ES-I3 (cell line): Measurements from ENCODE around the gene GTF2A1.

Source experiments
- H3K36me3 ChIP-seq: 2 replicates; pipeline ENCODE4 v1.6.1; 2013; ENCODE audit warnings: mild to moderate bottlenecking, low read length, control low read depth, moderate library complexity; ENCODE audit not compliant: insufficient read depth
- H3K4me1 ChIP-seq: 2 replicates; pipeline ENCODE4 v1.6.1; 2013; ENCODE audit warnings: mild to moderate bottlenecking, control low read depth, low read length; ENCODE audit not compliant: insufficient read depth
- H3K9ac ChIP-seq: 2 replicates; pipeline ENCODE4 v1.6.1; 2013; ENCODE audit warnings: low read depth, mild to moderate bottlenecking, low read length, moderate library complexity
- H3K9me3 ChIP-seq: 2 replicates; pipeline ENCODE4 v1.6.1; 2013; ENCODE audit warnings: mild to moderate bottlenecking, low read length, moderate library complexity; ENCODE audit not compliant: control insufficient read depth, insufficient read depth

Gene GTF2A1

DNA sequence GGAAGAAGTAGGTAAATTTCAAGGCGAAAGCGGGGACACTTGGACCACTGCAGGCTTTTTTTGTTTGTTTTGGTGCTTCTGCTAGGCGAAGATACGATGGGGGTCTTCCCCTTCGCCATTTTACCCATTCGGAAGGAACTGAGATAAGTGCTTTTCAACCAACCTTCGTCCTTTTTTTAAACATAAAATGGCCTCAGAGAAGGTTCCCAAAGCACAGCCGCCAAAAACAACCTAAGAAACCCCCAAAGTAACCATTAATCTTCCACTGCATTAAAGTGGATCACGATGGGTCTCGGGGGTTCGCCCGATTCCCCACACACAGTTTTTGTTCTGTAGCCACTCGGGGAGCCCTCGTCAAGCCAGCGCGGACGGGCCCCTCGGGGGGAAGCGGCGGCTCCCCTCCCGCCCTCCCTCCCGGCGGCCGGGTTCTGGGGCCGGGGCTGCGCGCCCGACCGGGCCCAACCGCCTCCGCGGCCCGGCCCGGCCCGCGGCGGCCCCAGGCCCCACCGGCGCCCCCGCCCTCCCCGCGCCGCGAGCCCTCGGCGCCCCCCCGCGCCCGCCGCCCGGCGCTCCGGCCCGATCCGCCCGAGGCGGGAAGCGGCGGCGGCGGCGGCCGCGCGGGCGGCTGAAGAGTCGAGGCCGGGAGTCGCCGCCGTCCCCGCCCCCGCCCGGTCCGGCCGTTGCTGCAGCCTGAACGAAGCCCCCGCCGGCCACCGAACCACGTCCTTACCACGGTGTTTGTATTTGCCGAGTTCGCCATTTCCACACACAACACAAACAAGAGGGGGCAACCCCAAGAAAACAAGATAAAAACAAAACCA lies 790 bp downstream of the GTF2A1 start:
- peak overlapping the region; percentile 99 for H3K9ac ChIP-seq
- no peaks in the 10 kb centered on the region for H3K36me3 ChIP-seq
- H3K4me1 ChIP-seq = peaks cover 16% of the 10 kb centered on the region
- H3K9me3 ChIP-seq = no peaks in the 10 kb centered on the region

DNA sequence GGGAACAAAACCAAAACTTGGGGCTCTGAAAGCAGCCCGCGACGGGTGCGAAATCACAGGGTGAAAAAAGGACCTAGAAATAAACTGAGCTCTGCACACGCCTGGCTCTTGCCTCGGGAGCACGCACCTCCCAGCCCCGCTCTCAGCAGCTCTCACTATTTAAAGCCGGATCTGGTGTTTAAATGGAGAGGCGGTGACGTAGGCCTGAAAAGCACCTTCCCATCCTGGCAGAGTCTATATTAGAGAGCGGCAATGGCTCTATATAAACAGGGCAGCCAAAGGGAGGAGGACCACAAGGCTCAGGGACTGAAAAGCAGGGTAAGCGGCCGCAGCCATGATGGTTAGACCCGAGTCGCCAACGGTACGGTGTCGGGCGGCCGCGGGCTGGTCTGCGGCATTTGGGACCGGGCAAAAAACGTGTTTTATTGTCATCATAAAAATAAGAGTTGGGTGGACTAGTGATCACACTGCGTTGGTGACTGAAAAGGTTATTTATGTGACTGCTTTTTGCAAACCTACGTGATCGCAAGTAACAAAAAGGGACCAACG lies 1.5 kb downstream of the GTF2A1 start:
- H3K4me1 ChIP-seq = peaks cover 16% of the 10 kb centered on the region
- H3K9ac ChIP-seq = peak overlapping the region; percentile 99
- no peaks in the 10 kb centered on the region for H3K9me3 ChIP-seq
- H3K36me3 ChIP-seq = no peaks in the 10 kb centered on the region

DNA sequence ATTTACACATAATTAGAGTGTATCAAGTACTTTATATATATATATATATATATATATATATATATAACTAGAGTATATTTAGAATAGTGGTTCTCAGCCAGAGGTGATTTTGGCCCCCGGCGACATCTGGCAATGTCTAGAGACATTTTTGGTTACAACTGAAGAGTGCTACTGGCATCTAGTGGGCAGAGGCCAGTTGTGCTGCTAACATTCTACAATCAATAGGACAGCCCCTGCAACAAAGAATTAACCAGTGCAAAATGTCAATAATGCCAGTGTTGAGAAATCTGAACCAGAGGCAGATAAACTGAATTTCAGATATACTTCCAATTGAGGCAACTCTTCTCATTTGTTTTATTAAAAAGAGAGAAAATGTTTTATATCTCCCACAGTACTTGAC lies 8.9 kb downstream of the GTF2A1 start:
- H3K9me3 ChIP-seq = no peaks in the 10 kb centered on the region
- H3K36me3 ChIP-seq = 0 out of 2 replicates have a peak, but pooled peaks cover 4% of the 10 kb centered on the region
- no peak overlapping the region for H3K9ac ChIP-seq
- 0 out of 2 replicates have a peak, but pooled peaks cover 3% of the 10 kb centered on the region for H3K4me1 ChIP-seq

DNA sequence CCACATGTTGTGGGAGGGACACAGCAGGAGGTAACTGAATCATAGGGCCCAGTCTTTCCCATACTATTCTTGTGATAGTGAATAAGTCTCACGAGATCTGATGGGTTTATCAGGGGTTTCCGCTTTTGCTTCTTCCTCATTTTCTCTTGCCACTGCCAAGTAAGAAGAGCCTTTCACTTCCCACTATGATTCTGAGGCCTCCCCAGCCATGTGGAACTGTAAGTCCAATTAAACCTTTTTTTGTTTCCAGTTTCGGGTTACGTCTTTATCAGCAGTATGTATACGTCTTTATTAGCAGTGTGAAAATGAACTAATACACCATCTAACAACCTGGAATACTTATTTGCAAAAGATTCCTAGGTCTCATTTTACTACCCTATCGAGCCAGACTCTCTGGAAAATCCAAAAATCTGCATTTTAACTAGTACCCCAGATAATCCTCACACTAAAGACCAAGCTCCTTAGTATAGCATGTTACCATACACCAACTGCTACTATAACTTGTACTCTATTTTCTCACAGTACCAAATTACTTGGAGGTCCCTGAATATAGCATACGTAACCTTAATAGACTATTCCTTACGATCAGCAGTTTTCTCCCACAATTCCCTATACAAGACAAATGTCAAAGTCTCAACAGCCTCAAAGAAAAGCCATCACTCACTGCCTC lies 11.5 kb downstream of the GTF2A1 start:
- Histone ChIP-seq H3K9ac (no peak overlapping the region), H3K4me1 (0 out of 2 replicates have a peak, but pooled peaks cover 3% of the 10 kb centered on the region), H3K36me3 (peaks cover 4% of the 10 kb centered on the region; the same call in 1 of the 2 replicates), H3K9me3 (no peaks in the 10 kb centered on the region)

DNA sequence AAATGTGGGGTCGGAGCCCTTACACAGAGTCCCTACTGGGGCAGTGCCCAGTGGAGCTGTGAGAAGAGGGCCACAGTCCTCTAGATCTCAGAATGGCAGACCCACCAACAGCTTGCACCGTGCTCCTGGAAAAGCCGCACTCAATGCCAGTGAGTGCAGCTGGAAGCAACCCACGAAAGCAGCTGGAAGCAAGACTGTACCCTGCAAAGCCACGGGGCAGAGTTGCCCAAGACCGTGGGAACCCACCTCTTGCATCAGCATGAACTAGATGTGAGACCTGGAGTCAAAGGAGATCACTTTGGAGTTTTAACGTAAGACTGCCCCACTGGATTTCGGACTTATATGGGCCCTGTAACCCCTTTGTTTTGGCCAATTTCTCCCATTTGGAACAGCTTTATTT lies 12.3 kb downstream of the GTF2A1 start:
- H3K4me1 ChIP-seq = 0 out of 2 replicates have a peak, but pooled peaks cover 3% of the 10 kb centered on the region
- no peaks in the 10 kb centered on the region for H3K9me3 ChIP-seq
- H3K9ac ChIP-seq = no peak overlapping the region
- H3K36me3 ChIP-seq = peaks cover 6% of the 10 kb centered on the region

DNA sequence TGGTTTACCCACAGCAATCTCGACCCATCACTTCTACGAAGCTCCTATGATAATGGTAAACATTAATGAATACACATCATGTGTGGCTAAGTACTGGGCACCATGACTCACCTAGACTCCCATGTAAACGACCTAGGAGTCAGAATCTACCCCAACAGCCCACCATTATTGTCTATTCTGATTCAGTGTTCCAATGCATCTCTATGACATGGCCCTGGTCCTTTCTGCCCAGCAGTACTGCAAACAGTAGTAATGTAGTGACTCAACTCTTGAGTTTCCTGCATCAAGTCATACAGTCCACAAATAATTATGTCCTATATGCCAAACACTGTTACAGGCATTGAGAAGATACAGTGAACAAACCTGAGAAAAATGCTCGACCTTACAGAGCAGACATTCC lies 14.6 kb downstream of the GTF2A1 start:
- Histone ChIP-seq H3K36me3 (peaks cover 9% of the 10 kb centered on the region), H3K9ac (no peak overlapping the region), H3K4me1 (0 out of 2 replicates have a peak, but pooled peaks cover 3% of the 10 kb centered on the region), H3K9me3 (no peaks in the 10 kb centered on the region)

DNA sequence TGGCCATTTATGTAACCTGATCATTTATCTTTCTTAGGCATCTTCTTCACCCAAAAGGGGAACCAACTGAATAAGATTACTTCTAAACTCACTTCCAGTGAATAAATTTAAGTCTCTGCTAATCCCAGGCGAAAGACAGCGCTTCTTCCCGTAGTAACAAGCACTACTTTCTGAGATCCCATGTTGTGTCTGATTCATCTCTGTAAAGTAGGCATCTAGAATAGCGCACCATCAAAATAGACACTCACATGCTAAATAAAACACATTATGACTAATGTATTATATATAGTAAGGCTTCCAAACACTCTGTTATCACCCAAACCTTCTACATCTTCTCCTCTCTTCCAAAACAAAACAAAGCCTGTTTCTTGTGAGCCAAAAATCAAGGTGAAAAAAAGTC lies 15.1 kb downstream of the GTF2A1 start:
- H3K9ac ChIP-seq = no peak overlapping the region
- H3K9me3 ChIP-seq = no peaks in the 10 kb centered on the region
- H3K4me1 ChIP-seq = 0 out of 2 replicates have a peak, but pooled peaks cover 3% of the 10 kb centered on the region
- H3K36me3 ChIP-seq = peaks cover 9% of the 10 kb centered on the region

DNA sequence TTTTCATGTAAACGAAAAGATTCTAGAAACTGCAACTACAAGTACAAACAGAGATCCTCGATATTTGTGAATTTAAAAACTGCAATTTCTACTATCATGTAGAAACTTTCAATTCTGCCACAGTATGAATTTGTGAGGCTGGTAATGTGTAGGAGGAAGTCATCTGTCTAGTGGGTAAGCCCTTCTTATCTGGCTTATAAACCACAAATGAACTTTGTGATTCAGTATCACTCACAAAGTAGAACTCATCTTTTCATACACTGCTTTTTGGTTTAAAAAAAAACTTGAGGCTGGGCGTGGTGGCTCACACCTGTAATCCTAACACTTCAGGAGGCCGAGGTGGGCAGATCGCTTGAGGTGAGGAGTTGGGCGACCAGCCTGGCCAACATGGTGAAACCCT lies 20.7 kb downstream of the GTF2A1 start:
- peaks cover 10% of the 10 kb centered on the region for H3K36me3 ChIP-seq
- no peak overlapping the region for H3K9ac ChIP-seq
- no peaks in the 10 kb centered on the region for H3K4me1 ChIP-seq
- H3K9me3 ChIP-seq = no peaks in the 10 kb centered on the region

DNA sequence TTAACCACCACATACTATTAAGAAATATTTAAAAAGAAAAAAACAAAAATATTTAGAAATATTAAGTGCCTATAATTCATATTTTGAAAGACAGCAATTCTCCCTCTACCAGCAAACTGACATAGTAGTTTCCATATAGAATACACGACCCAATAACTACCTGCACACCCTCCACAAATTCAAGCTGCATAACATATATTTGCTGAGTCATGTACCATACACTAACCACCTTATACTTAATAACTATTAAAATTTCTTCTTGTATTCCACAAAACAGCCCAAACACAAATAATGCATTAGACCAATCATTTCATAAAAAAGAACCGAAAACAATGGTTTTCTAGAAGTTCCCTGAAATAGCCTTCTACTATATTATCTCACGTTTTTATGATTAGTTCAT lies 21.7 kb downstream of the GTF2A1 start:
- no peaks in the 10 kb centered on the region for H3K9me3 ChIP-seq
- peaks cover 12% of the 10 kb centered on the region for H3K36me3 ChIP-seq
- H3K4me1 ChIP-seq = no peaks in the 10 kb centered on the region
- H3K9ac ChIP-seq = no peak overlapping the region

DNA sequence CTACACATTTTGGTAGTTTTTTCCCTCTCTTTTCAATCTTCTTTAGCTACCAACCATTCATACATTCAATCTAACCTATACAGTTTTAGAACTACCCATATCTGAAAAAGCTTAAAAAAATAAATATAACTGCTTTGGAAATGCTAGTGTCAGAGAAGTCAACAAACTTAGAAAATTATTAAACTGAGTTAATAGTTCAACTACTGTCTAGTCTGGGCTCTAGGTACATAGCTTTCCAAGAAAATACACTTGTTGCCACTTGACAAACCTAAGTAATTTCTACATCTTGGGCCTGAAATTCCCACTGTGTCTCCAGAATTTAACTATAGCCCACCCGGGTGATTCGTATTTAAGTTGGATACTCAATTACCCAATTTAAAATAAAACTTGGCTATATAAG lies 22.1 kb downstream of the GTF2A1 start:
- no peak overlapping the region for H3K9ac ChIP-seq
- peaks cover 11% of the 10 kb centered on the region for H3K36me3 ChIP-seq
- no peaks in the 10 kb centered on the region for H3K4me1 ChIP-seq
- no peaks in the 10 kb centered on the region for H3K9me3 ChIP-seq

DNA sequence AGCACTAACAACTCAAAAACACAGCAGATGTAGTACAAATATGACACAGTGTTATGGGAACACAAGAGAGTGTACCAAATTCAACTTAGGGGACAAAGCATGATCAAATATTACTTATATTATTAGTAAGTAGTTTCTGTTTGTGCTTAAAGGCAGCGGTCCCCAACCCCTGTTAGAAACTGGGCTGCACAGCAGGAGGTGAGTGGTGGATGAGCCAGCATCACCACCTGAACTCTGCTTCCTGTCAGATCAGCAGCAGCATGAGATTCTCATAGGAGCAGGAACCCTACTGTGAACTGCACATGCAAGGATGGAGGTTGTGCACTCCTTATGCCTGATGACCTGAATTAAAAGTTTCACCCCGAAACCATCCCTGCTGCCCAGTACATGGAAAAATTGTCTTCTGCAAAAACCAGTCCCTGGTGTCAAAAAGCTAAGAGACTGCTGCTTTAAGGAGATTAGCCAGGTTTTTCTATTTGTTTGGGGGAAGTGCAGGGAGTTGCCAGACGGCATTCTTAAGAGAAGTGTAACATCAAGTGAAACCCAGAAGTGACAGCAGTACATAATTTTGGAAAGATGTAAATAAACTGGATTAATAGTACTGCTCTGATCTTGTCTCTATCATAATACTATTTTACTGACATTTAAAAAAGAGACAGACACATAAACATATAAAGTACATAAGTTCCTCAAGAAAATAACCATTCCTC lies 26.7 kb downstream of the GTF2A1 start:
- Histone ChIP-seq H3K4me1 (no peaks in the 10 kb centered on the region), H3K36me3 (peaks cover 14% of the 10 kb centered on the region), H3K9ac (no peak overlapping the region), H3K9me3 (no peaks in the 10 kb centered on the region)

DNA sequence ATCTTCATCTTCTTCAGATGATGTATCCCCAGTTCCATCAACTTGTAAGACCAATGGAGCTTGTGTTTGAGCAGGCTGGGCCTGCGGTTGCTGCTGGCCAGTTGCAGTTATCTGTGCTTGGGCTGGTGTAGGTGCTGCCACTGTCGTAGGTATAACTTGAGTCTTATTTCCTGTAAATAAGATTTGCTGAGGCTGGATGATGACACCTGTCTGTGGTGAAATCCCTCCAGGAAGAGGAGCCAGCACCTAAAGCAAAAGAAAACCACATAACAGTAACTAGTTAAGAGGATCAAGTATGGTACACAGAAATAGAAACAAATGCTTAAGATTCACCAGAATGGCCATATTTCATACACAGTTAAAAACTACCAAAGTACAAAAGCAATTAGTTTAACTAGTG lies 28.2 kb downstream of the GTF2A1 start:
- Histone ChIP-seq H3K4me1 (no peaks in the 10 kb centered on the region), H3K36me3 (peaks cover 16% of the 10 kb centered on the region), H3K9ac (no peak overlapping the region), H3K9me3 (no peaks in the 10 kb centered on the region)

DNA sequence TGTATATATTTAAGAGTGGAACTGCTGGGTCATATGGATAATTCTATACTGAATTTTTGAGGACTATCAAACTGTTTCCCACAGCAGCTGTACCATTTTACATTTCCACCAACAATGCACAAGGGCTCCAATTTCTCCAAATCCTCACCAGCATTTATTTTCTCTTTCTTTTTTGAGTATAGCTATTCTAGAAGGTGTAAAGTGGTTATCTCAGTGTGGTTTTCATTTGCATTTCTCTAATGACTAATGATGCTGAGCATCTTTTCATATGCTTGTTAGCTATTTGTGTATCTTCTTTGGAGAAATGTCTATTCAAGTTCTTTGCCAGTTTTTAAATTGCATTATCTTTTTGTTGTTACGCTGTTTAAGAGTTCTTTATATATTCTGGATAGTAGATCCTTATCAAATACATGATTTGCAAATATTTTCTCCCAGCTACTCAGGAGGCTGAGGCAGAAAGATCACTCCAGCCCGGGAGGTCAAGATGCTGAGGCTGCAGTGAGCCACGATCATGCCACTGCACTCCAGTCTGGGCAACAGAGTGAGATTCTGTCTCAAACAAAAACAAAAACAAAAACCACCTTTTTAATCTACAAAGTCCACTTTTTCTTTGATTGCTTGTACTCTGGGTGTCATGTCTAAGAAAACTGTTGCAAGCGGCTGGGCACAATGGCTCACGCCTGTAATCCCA lies 32.8 kb downstream of the GTF2A1 start:
- Histone ChIP-seq H3K9ac (no peak overlapping the region), H3K9me3 (no peaks in the 10 kb centered on the region), H3K36me3 (peaks cover 13% of the 10 kb centered on the region), H3K4me1 (no peaks in the 10 kb centered on the region)

DNA sequence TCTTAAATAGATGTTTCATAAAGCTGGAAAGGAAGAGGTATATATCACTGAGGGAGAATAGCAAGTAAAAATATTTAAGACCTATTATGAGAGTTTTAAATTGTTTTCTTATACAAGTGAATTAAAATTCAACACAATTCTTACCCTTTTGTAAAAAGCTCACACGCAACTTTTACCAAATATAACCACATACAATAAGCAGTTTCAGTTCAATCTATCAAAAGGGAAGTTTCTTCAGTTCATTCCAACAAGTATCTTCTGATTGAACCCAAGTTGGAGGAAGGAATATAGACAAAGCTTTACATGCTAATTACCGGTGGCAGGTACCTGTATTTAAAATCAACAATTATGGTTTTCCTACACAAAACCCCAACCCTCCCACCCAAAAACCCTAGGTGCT lies 41.1 kb downstream of the GTF2A1 start:
- Histone ChIP-seq H3K9me3 (no peaks in the 10 kb centered on the region), H3K9ac (no peak overlapping the region), H3K4me1 (no peaks in the 10 kb centered on the region), H3K36me3 (no peaks in the 10 kb centered on the region; the same call in 1 of the 2 replicates)
